SK-N-SH (cell line): ENCODE data around the gene NCAPD3.

ENCODE experiments used
- CTCF ChIP-seq: fragments of 200-600 bp; sonication (generic); IDR thresholded peaks from 2 replicates; pipeline ENCODE4 v1.6.1; 2017; ENCODE audit warnings: antibody characterized with exemption, mild to moderate bottlenecking, moderate library complexity
- EP300 ChIP-seq, 2 experiments: IDR thresholded peaks; 2 replicates each; pipeline versions ENCODE4 v1.4.0 to v1.6.1; 2012; ENCODE audit warnings: borderline replicate concordance in 1 of 2, low read depth in 1 of 2, low read length in 1 of 2
- EZH2phosphoT487 ChIP-seq: fragments of 200-600 bp; sonication (generic); IDR thresholded peaks from 2 replicates; pipeline ENCODE4 v1.6.1; 2017; ENCODE audit warnings: low read depth, mixed run types, mild to moderate bottlenecking, antibody characterized with exemption, moderate library complexity, borderline replicate concordance
- FOXJ3 ChIP-seq: sonication (generic); formaldehyde crosslinking; IDR thresholded peaks from 2 replicates; pipeline ENCODE4 v1.5.1; 2020; ENCODE audit warnings: mild to moderate bottlenecking, missing genetic modification reagents
- GABPA ChIP-seq: IDR thresholded peaks from 2 replicates; pipeline ENCODE4 v1.4.0; 2012; ENCODE audit warnings: low read depth, mild to moderate bottlenecking
- JUND ChIP-seq: IDR thresholded peaks from 2 replicates; pipeline ENCODE4 v1.4.0; 2012
- POLR2AphosphoS5 ChIP-seq: IDR thresholded peaks from 2 replicates; pipeline ENCODE4 v1.6.1; 2012; ENCODE audit warnings: low read depth, low read length
- TAF1 ChIP-seq: IDR thresholded peaks from 2 replicates; pipeline ENCODE4 v1.6.1; 2012; ENCODE audit warnings: low read depth, mild to moderate bottlenecking, low read length, moderate library complexity, borderline replicate concordance
- TEAD4 ChIP-seq: IDR thresholded peaks from 2 replicates; pipeline ENCODE4 v1.4.0; 2012; ENCODE audit warnings: mild to moderate bottlenecking, borderline replicate concordance; ENCODE audit not compliant: insufficient read depth

GRCh38 chr11:134173296-134173695, 50.5 kb downstream of the NCAPD3 start:
- TF ChIP-seq FOXJ3, result no peak
- no peak for TF ChIP-seq CTCF
- no peak for TF ChIP-seq TAF1
- no peak for TF ChIP-seq POLR2AphosphoS5
- TF ChIP-seq EZH2phosphoT487, result no peak
- no peak for TF ChIP-seq EP300 (IDR thresholded peaks at IDR 0.05; ENCODE audit: borderline replicate concordance in 1 of 2, low read depth in 1 of 2, low read length in 1 of 2)
- TF ChIP-seq JUND, result no peak
- TF ChIP-seq TEAD4, result no peak
- TF ChIP-seq GABPA, result no peak
